Loucy (cell line): ENCODE results near the gene RNF44.

Source experiments
- H2AFZ ChIP-seq: fragments of 200-600 bp; sonication (generic); 2 replicates; pipeline ENCODE4 v1.6.0; 2016; ENCODE audit warnings: antibody characterized with exemption, mild to moderate bottlenecking, low read length, moderate library complexity
- H3F3A ChIP-seq: fragments of 200-600 bp; 2 replicates; pipeline ENCODE4 v1.6.0; 2016; ENCODE audit warnings: antibody characterized with exemption, low read depth, mild to moderate bottlenecking
- H3K27me3 ChIP-seq: fragments of 200-600 bp; sonication (generic); 2 replicates; pipeline ENCODE4 v1.6.1; 2014; ENCODE audit warnings: low read length, mild to moderate bottlenecking; ENCODE audit not compliant: insufficient read depth, poor library complexity, severe bottlenecking
- H3K36me3 ChIP-seq: fragments of 200-600 bp; sonication (generic); 2 replicates; pipeline ENCODE4 v1.6.1; 2016; ENCODE audit warnings: low read length; ENCODE audit not compliant: insufficient read depth
- H3K4me1 ChIP-seq: fragments of 200-600 bp; sonication (generic); 2 replicates; pipeline ENCODE4 v1.5.1; 2014; ENCODE audit warnings: low read length, mild to moderate bottlenecking; ENCODE audit not compliant: insufficient read depth, poor library complexity, severe bottlenecking
- H3K4me2 ChIP-seq: fragments of 200-600 bp; sonication (generic); 2 replicates; pipeline ENCODE4 v1.6.0; 2014; ENCODE audit warnings: antibody characterized with exemption, low read length, low read depth, mild to moderate bottlenecking; ENCODE audit not compliant: poor library complexity, severe bottlenecking
- H3K4me3 ChIP-seq: fragments of 200-600 bp; sonication (generic); 2 replicates; pipeline ENCODE4 v1.5.1; 2014; ENCODE audit warnings: low read length, mild to moderate bottlenecking, mixed read lengths; ENCODE audit not compliant: poor library complexity, severe bottlenecking
- H3K79me2 ChIP-seq: fragments of 200-600 bp; sonication (generic); 2 replicates; pipeline ENCODE4 v1.6.1; 2014; ENCODE audit warnings: low read length; ENCODE audit not compliant: insufficient read depth
- H3K9ac ChIP-seq: fragments of 200-600 bp; sonication (generic); 2 replicates; pipeline ENCODE4 v1.6.0; 2014; ENCODE audit warnings: mild to moderate bottlenecking, low read depth, low read length, moderate library complexity; ENCODE audit not compliant: poor library complexity, severe bottlenecking
- H3K9me2 ChIP-seq: fragments of 200-600 bp; sonication (generic); replicated peaks from 2 replicates; pipeline ENCODE4 v1.6.1; 2016; ENCODE audit warnings: low read depth, low read length, mixed read lengths
- H3K9me3 ChIP-seq: fragments of 200-600 bp; sonication (generic); 2 replicates; pipeline ENCODE4 v1.6.1; 2014; ENCODE audit warnings: mild to moderate bottlenecking, antibody characterized with exemption, low read length, low read depth; ENCODE audit not compliant: insufficient read depth
- H4K20me1 ChIP-seq: fragments of 200-600 bp; sonication (generic); 2 replicates; pipeline ENCODE4 v1.6.0; 2014; ENCODE audit warnings: antibody characterized with exemption, low read length, mild to moderate bottlenecking; ENCODE audit not compliant: insufficient read depth, poor library complexity, severe bottlenecking
- EZH2phosphoT487 ChIP-seq: fragments of 200-600 bp; IDR thresholded peaks from 2 replicates; pipeline ENCODE4 v1.6.1; 2018; ENCODE audit warnings: antibody characterized with exemption, mild to moderate bottlenecking, moderate library complexity, borderline replicate concordance
- TF ChIP-seq, protein P1 (sequence below): fragments of 200-600 bp; sonication (generic); conservative IDR thresholded peaks from 2 replicates; pipeline ENCODE4 v1.5.1; 2014; ENCODE audit warnings: mild to moderate bottlenecking, antibody characterized with exemption, low read length

Gene RNF44

DNA sequence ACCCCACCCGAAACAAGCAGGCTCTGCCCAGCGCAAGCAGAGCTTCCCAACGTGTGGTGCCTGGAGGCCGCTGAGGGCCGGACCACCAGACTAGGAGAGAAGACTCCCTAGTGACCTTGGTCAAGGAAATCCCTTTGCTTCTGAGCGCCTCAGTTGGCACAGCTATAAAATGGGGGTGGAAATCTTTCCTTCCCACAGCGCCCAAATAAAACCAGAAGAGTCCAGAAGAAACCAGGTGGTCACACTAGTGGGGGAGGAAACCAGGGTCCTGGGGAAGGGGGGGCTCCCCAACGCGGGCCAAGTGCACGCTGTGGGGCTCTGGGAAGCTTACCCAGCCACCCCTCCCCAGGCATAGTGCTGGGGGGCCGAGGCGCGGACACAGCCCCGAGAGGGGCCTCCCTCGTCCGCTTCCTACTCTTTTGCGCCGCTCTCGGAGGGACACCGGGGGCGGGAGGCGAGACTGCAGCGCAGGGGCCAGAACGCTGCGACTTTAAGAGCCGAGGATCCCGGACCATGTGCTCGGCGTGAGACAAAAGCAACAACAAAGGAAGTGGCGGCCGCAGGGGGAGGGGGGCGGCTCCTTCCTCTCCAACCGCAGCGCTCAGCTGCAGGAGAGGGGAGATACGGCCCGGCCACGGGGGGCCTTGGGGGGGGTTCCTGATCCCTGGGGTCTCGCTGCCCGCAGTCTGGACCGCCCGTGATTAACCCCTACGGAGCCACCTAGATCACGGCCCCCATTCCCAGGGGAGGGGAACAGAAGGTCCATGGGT, 885 bp downstream of the RNF44 start:
- Histone ChIP-seq H3K9me2 (no peaks in the 10 kb centered on the region), H2AFZ (no peak overlapping the region), H3F3A (no peaks in the 10 kb centered on the region; the same call in 1 of the 2 replicates), H3K9me3 (no peaks in the 10 kb centered on the region), H3K36me3 (peaks cover 5% of the 10 kb centered on the region; the same call in 1 of the 2 replicates), H4K20me1 (peaks cover 20% of the 10 kb centered on the region), H3K4me3 (peak overlapping the region; percentile 85), H3K79me2 (peaks cover 55% of the 10 kb centered on the region), H3K27me3 (peaks cover 6% of the 10 kb centered on the region), H3K4me1 (peaks cover 24% of the 10 kb centered on the region), H3K4me2 (peak overlapping the region; percentile 92), H3K9ac (peak overlapping the region; percentile 99)
- no peak for TF ChIP-seq EZH2phosphoT487
- TF ChIP-seq, protein P1, sequence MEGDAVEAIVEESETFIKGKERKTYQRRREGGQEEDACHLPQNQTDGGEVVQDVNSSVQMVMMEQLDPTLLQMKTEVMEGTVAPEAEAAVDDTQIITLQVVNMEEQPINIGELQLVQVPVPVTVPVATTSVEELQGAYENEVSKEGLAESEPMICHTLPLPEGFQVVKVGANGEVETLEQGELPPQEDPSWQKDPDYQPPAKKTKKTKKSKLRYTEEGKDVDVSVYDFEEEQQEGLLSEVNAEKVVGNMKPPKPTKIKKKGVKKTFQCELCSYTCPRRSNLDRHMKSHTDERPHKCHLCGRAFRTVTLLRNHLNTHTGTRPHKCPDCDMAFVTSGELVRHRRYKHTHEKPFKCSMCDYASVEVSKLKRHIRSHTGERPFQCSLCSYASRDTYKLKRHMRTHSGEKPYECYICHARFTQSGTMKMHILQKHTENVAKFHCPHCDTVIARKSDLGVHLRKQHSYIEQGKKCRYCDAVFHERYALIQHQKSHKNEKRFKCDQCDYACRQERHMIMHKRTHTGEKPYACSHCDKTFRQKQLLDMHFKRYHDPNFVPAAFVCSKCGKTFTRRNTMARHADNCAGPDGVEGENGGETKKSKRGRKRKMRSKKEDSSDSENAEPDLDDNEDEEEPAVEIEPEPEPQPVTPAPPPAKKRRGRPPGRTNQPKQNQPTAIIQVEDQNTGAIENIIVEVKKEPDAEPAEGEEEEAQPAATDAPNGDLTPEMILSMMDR, result no peak

DNA sequence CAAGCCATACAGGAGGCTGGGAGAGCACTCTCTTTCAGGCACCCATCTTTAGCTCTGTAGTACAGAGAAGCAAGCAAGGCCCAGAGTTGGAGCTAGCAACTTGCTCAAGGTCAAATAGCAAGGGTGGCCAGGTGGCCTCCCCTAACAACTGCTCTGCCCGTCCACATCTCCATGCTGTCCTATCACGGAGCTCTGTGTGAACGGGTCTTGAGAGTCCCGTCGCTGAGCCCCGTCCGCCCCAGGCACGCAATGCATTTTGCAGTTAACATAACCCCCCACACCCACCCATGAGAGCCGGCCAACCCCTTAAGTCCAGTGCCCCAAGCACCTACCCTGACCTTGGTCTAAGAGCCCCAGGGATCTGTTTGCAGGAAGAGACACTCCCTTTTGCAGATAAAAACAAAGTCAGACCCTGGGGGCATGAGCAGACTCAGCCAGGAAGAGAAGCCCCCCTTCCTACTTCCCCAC, 1.5 kb downstream of the RNF44 start:
- peak overlapping the region; percentile 92 for H3K4me2 ChIP-seq
- peaks cover 60% of the 10 kb centered on the region for H3K79me2 ChIP-seq
- H3K36me3 ChIP-seq, result peaks cover 9% of the 10 kb centered on the region; the same call in 1 of the 2 replicates
- H4K20me1 ChIP-seq, result peaks cover 22% of the 10 kb centered on the region
- no peaks in the 10 kb centered on the region for H3K9me3 ChIP-seq
- peak overlapping the region; percentile 85 for H3K4me3 ChIP-seq
- H3K27me3 ChIP-seq, result peaks cover 6% of the 10 kb centered on the region
- H2AFZ ChIP-seq, result no peak overlapping the region
- TF ChIP-seq, protein P1, result no peak
- TF ChIP-seq EZH2phosphoT487, result no peak
- H3K9ac ChIP-seq, result peak overlapping the region; percentile 99
- H3K9me2 ChIP-seq, result no peaks in the 10 kb centered on the region
- peaks cover 20% of the 10 kb centered on the region for H3K4me1 ChIP-seq
- no peaks in the 10 kb centered on the region; the same call in 1 of the 2 replicates for H3F3A ChIP-seq

DNA sequence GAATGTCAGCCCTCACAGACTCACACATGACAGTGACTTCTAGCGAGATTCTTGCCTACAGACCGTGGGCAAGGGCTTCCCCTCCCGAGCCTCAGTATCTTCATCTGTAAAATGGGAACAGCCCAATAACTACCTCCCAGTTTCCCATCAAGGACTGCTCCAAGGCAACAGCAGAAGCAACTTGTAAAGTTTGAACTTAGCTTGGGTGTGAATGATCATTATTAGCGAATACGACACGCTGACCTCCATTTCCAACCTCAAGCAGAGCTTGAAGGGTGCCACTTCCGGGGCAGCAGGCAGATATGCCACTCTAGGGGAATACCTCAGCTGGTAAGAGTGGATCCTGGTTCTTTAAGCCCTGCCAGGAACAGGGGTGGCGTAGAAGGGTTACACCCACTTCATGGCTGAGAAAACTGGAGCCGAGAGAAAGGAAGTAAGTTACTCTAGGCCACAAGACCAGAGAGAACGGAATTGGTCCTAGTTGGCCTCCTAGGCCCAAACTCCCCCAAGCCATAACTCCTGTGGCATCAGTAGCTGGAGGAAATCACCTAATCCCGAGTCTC, 2.0 kb downstream of the RNF44 start:
- H3K4me2 ChIP-seq, result peak overlapping the region; percentile 92
- peaks cover 9% of the 10 kb centered on the region; the same call in 1 of the 2 replicates for H3K36me3 ChIP-seq
- no peaks in the 10 kb centered on the region; the same call in 1 of the 2 replicates for H3F3A ChIP-seq
- H3K9me2 ChIP-seq, result no peaks in the 10 kb centered on the region
- no peak overlapping the region for H2AFZ ChIP-seq
- peak overlapping the region; percentile 99 for H3K9ac ChIP-seq
- H3K4me1 ChIP-seq, result peaks cover 18% of the 10 kb centered on the region
- peaks cover 6% of the 10 kb centered on the region for H3K27me3 ChIP-seq
- H3K4me3 ChIP-seq, result peak overlapping the region; percentile 85
- H4K20me1 ChIP-seq, result peaks cover 22% of the 10 kb centered on the region
- H3K79me2 ChIP-seq, result peaks cover 60% of the 10 kb centered on the region
- no peak for TF ChIP-seq EZH2phosphoT487
- TF ChIP-seq, protein P1, result no peak
- no peaks in the 10 kb centered on the region for H3K9me3 ChIP-seq
